MCF 10A (cell line): ENCODE measurements around the gene EPB41L4A. TPM values are rescaled to one million over a fixed set of nuclear protein-coding genes. Genes with fewer than 3 reads are reported as not detected.
"Not testable (repeated sequence)": the region's sequence is repeated elsewhere in the genome, so short reads cannot be mapped to it uniquely, and the experiment has no call there.

Experiments
- BruUV-seq: library from RNA; stranded (reverse); fragments of 400-500 nt; replicated peaks from 2 replicates; lab custom pipeline; 2021; lab: Mats Ljungman, UMichigan
- CTCF ChIA-PET: fragments of 300-600 bp; sonication (Branson Sonifier 250); formaldehyde crosslinking; extraction: SDS; loops from one replicate; lab custom pipeline; 2021; ENCODE audit warnings: antibody characterized with exemption, inconsistent platforms; lab: Yijun Ruan, JAX
- POLR2A ChIA-PET: fragments of 300-600, 350-650 bp; sonication (Branson Sonifier 250); formaldehyde crosslinking; extraction: SDS; loops from one replicate; lab custom pipeline; 2020; ENCODE audit warnings: antibody characterized with exemption, inconsistent platforms; lab: Yijun Ruan, JAX
- DNase-seq: peaks from one replicate; pipeline ENCODE4 v3.0.0-alpha.2; 2018; ENCODE audit not compliant: unreplicated experiment
- H3K27ac Mint-ChIP-seq: one replicate; pipeline ENCODE4 v1.8.0; 2022; ENCODE audit warnings: mild to moderate bottlenecking, low read depth, mixed read lengths; ENCODE audit not compliant: unreplicated experiment
- H3K27me3 Mint-ChIP-seq: one replicate; pipeline ENCODE4 v1.8.0; 2022; ENCODE audit warnings: mixed read lengths; ENCODE audit not compliant: insufficient read depth, unreplicated experiment
- H3K36me3 Mint-ChIP-seq: one replicate; pipeline ENCODE4 v1.8.0; 2022; ENCODE audit warnings: mild to moderate bottlenecking, moderate library complexity, mixed read lengths; ENCODE audit not compliant: insufficient read depth, unreplicated experiment
- H3K4me1 Mint-ChIP-seq: one replicate; pipeline ENCODE4 v1.8.0; 2022; ENCODE audit warnings: mixed read lengths; ENCODE audit not compliant: insufficient read depth, unreplicated experiment
- H3K4me3 Mint-ChIP-seq: one replicate; pipeline ENCODE4 v1.8.0; 2022; ENCODE audit warnings: mild to moderate bottlenecking, moderate library complexity, mixed read lengths; ENCODE audit not compliant: unreplicated experiment
- H3K9me3 Mint-ChIP-seq: one replicate; pipeline ENCODE4 v1.8.0; 2022; ENCODE audit warnings: mixed read lengths; ENCODE audit not compliant: unreplicated experiment
- CTCF ChIP-seq: fragments of 200-600 bp; IDR thresholded peaks from one replicate; pipeline ENCODE4 v1.8.0; 2022; ENCODE audit warnings: antibody characterized with exemption, mild to moderate bottlenecking; ENCODE audit not compliant: unreplicated experiment
- intact Hi-C: fragments of 100-400 bp; cut with micrococcal nuclease; formaldehyde crosslinking; loops from 2 replicates; pipeline ENCODE4 v1.14.1; 2022
- total RNA-seq: library from RNA; stranded (reverse); gene quantifications from 2 replicates; pipeline ENCODE4 v1.2.3, GENCODE V29; 2022

EPB41L4A gene
- total RNA-seq, 1 experiment from 2014 or later, result 12.4 TPM

- Mint-ChIP-seq H3K9me3 (no peaks in the 10 kb centered on the region), H3K4me1 (no peaks in the 10 kb centered on the region), H3K27ac (no peak overlapping the region), H3K27me3 (no peaks in the 10 kb centered on the region), H3K36me3 (peaks cover 10% of the 10 kb centered on the region), H3K4me3 (no peak overlapping the region)
- TF ChIP-seq CTCF, result peak; percentile 40
- BruUV-seq, result no TSS peak
- POLR2A ChIA-PET, result interaction anchor here (1.3 kb wide), 1 partner anchor 51 kb away, joined by 4 read pairs; no protein-coding TSS in a partner anchor
- peak; percentile 47 for DNase-seq
- intact Hi-C loops, result no loop called here
- CTCF ChIA-PET, result interaction anchor here (0.6 kb wide), 1 partner anchor 79 kb away, joined by 3 read pairs; no protein-coding TSS in a partner anchor
Measured at GRCh38 chr5:112366987-112367386, 52.1 kb downstream of the EPB41L4A start.

- H3K9me3 Mint-ChIP-seq, H3K4me1 Mint-ChIP-seq, H3K27me3 Mint-ChIP-seq, intact Hi-C loops, CTCF ChIA-PET, H3K4me3 Mint-ChIP-seq, H3K27ac Mint-ChIP-seq, BruUV-seq, DNase-seq, H3K36me3 Mint-ChIP-seq: not testable (repeated sequence)
- POLR2A ChIA-PET, result interaction anchor here (1.2 kb wide), 1 partner anchor 23 kb away, joined by 3 read pairs; no protein-coding TSS in a partner anchor
Measured at GRCh38 chr5:112360740-112361139, 58.3 kb downstream of the EPB41L4A start.

GRCh38 chr5:112356178-112356956 is 62.7 kb downstream of the EPB41L4A start:
- no TSS peak for BruUV-seq
- H3K4me3 Mint-ChIP-seq, result no peak overlapping the region

GRCh38 chr5:112355058-112355685 is 63.9 kb downstream of the EPB41L4A start:
- H3K4me3 Mint-ChIP-seq, result no peak overlapping the region
- TF ChIP-seq CTCF, result no peak
- peaks cover 6% of the 10 kb centered on the region for H3K36me3 Mint-ChIP-seq
- no peak overlapping the region for H3K27ac Mint-ChIP-seq
- H3K27me3 Mint-ChIP-seq, result no peaks in the 10 kb centered on the region
- ChIA-PET CTCF (interaction anchor here (0.9 kb wide), 1 partner anchor 193 kb away, joined by 3 read pairs; no protein-coding TSS in a partner anchor), POLR2A (no interaction called here)
- H3K9me3 Mint-ChIP-seq, result no peaks in the 10 kb centered on the region
- no TSS peak for BruUV-seq
- intact Hi-C loops, result no loop called here
- DNase-seq, result no peak
- no peaks in the 10 kb centered on the region for H3K4me1 Mint-ChIP-seq

More at GRCh38 chr5:112356178-112356956, 62.7 kb downstream of the EPB41L4A start:
- intact Hi-C loops, result no loop called here
- Mint-ChIP-seq H3K36me3 (peaks cover 6% of the 10 kb centered on the region), H3K27ac (no peak overlapping the region), H3K27me3 (no peaks in the 10 kb centered on the region), H3K9me3 (no peaks in the 10 kb centered on the region), H3K4me1 (no peaks in the 10 kb centered on the region)
- no peak for DNase-seq
- CTCF ChIA-PET, result interaction anchor here (0.6 to 1.3 kb wide), 5 partner anchors 9 to 196 kb away, joined by 3 to 5 read pairs (median 3); no protein-coding TSS in a partner anchor
- no peak for TF ChIP-seq CTCF
- POLR2A ChIA-PET, result interaction anchor here (0.9 kb wide), 1 partner anchor 34 kb away, joined by 3 read pairs; no protein-coding TSS in a partner anchor
